SHP77 (cell line): ENCODE data around the gene WDR7.

Experiments used
- DNase-seq, 2 experiments: peaks; one replicate each; lab custom pipeline; 2025; lab: John Stamatoyannopoulos, UW

Gene WDR7

DNA sequence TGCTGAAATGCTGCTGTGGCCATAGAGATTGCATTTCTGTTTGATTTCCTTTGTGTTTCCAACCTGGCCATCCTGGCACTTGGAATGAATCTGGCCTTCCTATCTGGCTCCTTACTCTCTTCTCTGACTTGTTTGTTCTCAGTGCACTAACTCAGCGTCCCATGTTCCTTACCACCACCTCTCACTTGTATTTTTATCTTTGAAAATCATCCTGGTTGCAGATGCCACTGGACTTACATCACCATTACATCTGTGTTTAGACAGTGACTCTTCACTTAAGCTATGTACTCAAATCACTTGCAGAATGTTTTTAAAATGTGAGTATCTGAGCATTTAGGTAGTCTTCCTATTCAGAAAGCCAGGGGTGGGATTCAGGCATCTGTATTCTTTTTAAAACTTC lies 239.5 kb downstream of the WDR7 start:
- no peak for DNase-seq

DNA sequence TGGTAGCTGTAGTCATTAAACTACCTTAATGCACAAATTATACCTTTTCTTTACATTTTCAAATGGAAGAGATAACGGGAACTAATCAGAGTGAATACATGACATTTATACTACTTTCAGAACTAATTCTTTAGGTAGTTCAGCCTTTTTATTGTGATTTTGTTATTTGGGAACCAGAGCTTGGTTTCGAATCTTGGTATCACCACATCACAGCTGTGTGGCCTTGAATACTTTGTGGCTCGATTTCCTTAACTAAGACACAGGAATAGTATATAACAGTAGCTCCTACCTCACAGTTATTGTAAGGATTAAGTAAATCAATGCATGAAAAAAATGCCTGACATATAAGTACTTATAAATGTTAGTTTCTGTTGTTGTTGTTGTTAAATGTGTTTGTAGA lies 240.0 kb downstream of the WDR7 start:
- no peak for DNase-seq

DNA sequence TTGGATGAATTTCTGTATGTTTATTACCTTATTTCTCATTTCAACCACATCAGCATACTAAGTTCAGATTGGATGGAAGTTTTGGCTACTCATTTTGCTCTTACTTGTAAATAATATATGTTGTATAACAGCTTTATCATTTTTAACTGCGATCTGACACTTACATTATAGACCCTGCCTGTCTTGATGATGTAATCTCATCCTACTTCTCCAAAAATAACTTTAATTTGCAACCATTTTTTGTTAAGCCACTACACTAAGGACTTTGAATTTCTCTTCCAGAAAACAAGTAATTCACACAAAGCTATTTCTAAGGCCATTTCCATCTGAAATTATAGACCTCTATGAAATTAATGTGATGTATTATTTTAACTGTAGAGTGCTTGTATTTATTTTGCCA lies 240.7 kb downstream of the WDR7 start:
- DNase-seq = no peak

DNA sequence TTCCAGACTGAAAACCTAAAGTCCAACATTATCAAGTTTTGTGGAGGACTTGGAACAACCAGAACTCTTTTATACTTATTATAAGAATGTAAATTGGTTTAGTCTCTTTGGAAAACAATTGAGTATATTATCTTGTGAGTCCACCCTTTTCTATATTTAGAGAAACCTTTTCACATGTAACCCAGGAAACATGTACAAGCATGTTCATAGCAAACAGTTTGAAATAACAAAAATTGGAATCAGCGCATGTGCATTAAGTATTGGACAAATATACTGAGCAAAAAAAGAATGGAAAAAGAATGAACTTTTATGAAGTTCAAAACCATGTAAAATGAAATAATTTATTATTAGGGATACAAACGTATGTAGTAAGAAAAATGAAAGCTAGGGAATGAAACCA lies 246.0 kb downstream of the WDR7 start:
- no peak for DNase-seq

DNA sequence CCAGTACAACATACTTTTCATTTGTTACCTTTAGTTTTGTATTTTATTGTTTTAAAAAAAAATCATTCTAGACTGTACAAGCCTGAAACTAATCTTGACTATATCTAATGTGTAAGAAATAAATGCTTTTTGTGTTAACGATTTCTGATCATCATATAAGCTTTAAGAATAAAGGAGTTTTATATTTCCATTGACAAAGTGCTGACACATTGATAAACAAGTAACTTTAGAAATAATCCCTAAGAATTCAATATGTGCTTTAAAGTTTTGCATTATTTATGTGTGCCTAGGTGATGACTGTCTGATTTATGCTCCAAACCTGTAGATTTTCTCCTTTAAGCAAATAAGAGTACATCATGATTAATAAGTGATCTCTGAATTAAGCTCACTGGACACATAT lies 248.5 kb downstream of the WDR7 start:
- DNase-seq = no peak

DNA sequence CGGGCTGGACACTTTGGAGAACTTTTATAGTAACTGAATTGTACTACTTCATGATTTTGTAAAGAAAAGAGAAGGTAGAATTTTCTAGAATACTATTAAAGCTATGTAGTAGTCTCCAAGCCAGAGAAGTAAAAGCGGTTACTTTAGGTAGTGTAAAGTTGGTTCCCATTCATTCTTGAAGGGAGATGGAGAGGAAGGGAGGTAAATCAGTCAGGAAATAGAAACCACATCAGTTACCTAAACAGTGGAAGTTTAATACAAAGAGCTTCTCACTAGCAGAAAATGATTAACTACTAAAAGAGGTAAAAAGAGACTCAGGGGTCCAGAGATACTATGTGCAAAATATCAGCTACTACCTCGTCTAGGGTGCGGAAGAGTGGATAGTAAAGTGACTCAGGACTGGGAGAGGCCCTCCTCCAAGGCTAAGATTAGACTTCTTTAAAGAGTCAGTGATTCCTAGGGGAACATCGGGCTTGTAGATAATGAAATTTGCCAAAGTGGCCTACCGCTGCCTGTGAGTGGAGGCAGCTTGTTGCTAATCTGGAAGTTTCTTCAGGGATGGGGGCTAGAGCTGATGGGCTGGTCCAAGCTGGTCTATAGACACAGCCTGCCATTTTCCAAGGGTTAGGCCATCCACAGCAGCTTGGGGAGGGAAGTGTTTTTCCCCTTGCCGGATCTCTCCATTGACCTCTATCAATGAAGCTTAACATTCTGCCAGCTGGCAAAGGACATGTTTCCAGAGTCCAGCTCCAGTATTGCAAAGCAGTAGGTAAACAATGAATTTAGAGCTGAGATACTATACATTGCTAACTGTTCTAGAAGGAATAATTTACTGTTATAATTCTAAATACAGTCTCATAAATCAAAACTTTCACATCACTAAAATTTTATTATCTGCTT lies 249.3 kb downstream of the WDR7 start:
- no peak for DNase-seq

DNA sequence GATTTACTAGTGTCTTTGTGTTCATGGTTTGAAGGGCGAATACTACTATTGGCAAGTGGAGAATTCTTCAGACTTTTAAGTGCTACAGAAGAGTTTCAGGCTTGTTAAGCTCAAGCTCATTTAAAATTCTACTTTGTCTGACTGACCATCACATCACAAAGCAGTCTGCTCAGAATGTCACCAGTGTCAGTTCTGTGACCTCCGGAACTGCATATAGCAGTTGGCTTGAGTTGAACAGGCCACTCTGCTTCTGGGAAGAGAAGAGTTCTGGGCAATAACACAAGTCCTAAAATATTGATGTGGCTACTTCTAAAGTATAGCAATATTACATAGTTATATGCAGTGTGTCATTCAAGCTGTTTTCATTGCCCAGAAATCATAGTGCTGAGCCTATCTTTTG lies 250.8 kb downstream of the WDR7 start:
- DNase-seq = no peak

DNA sequence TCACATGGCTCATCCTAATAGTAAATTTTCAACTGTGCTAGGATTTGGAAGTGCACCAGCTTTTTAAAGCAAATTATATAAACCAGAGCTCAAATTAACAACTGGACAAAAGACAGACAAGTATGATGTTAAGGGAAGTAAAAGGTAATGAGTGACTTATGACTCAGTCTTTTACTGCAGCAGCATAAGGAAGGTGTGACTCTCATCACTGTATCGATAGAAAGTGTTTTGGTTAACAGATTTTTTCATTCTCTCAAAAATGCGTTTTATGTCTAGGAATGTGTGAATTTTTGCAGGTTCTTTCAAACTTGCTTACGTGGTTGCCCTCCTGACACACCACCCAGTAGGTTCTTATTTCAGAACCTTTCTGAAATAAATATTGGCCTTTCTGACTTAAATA lies 251.5 kb downstream of the WDR7 start:
- DNase-seq = no peak

DNA sequence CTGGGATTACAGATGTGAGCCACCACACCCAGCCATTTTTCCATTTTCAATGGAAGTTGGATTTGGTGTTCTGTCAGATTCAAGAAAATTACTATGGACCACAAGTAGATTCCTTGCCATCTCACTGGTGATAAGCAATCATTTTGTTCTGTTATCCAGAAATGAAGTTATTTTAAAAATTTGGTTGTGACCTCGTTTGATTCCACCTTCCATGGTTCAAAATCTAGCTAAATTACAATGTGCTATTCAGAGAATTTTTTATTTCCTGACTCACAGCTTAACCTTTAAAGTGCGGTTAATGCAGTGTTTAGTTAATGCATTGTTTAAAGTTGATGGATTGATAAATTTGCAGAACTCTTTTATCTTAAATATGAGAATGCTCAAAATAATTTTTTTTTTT lies 252.5 kb downstream of the WDR7 start:
- no peak for DNase-seq

DNA sequence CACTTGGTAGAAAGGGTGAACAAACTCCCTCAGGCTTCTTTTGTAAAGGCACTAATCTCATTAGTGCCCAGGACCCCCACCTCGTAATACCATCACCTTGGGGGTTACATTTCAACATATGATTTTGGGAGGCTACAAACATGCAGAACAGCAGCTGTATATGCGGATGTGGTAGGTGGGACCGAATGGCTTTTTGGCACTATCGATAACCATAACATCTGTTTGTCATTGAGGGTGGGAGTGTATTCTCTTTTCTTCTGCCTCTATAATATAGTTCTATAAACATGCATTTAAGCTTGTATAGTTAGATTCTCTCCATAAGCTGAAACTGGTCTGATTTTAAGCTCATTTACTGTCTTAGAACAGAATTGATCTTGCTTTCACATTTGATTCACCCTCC lies 256.6 kb downstream of the WDR7 start:
- no peak for DNase-seq

DNA sequence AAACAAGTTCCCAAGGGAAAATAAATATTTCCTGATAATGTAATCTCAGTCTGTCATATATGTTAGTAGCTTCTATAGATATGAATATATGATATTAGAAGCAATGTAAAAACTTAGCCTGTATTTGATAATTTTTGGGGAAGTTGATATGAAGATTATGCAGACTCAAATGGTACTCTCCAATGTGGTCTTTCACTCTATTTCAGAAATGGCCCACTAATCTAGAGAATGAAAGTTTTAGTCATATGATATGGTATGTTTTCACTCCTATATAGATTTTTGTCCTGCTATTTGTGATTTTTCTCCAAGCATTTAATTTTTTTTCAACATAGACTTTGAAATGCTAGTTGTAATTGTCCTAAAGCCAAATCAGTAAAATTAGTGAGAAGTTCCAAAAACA lies 259.1 kb downstream of the WDR7 start:
- DNase-seq = no peak

DNA sequence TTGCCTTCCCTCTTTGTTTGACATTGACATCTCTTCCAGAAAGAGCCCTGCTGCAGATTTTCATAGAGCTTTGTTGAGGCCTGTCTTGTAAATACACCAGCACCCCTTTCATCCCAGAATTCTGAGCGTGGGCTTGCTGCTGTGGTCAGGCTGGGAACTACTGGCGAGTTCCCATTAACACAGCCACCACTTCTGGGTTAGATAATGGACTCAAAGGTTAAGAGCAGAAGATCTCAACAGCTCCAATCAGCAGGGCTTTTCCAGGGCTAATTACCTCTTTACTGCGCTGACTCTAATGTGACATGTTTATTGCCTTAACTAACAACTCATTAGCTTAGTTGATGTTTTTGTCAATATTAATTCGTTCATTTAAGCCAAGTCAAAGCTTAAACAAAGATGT lies 259.8 kb downstream of the WDR7 start:
- DNase-seq = no peak

DNA sequence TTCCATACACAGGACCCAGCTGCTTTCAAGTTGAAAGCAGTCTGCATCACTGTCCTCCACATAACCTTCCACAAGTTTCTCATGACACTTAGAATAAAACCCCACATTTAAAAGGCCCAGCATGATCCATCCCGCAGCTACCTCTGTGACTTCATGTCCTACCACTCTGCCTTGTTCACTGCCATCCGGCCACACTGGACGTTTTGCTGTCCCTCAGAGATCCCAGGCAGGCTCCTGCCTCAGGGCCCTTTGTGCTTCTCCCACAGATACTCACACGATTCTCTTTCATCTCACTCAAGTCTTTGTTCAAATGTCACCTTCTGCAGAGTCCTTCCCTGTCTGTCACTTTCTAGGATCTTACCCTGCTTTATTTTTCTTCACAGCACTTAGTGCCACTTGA lies 262.8 kb downstream of the WDR7 start:
- DNase-seq = no peak

DNA sequence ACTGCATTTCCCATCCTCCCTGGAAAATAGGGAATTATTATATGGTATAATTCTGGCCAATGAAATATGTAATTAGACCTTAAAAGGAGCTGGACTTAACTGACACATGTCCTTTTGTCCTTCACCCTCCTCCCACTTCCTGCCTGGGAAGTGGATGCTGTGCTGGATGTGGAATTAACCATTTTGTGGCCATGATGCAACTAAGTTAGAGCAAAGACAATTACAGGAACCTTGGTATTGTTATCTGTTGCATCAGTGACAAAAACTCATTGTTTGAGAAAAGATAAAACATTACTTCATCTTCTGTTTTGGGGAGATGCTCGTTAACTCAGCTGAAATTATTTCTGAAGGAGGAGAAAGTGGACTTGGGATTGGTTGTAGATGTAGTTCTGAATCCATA lies 268.0 kb downstream of the WDR7 start:
- DNase-seq = peak in 1 of 2 experiments; percentile 7

DNA sequence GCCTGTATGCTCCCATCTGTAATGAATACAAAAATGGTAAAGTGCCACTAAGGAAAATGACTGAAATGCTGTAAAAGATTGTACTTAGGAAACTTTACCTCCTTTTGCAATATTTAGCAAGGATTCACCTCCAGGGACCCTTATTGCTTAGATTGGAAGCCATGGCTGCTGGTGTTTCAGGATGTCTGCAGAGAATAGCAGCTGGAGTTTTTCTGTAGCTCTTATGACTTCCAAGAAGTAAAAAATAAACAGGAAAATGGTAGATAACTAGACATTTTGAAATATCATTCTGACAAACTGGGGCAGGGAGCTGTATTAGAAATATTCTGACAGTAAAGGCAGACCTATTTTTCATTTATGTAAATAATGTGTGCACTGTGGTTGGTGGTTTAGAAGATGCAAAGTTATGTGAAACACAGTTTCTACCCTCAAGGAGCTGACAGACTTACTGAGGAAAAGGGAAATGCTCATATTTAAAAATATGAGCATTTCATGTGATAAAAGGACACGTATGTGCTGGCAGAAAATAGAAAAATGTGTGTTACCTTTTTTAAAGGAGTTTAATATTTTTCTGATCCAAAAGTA lies 270.8 kb downstream of the WDR7 start:
- DNase-seq = no peak

DNA sequence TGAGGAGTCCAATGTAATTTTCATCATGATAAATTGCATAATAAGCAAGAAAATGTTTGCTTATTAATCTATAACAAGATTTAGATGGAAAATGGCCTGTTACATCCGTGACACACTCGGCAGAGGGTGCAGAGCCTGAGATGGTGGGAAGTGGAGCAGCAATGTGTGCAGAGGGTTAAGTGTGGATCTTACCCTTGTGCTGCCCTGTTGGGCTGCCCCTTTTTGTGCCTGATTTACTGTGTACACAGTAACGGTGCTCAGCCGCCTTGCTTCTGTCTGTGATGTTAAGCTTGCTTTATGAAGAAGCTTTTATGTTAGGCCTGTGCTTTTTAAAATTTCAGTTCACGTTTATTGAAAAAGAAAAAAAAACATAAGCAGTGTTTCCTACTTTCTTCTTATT lies 275.6 kb downstream of the WDR7 start:
- no peak for DNase-seq

DNA sequence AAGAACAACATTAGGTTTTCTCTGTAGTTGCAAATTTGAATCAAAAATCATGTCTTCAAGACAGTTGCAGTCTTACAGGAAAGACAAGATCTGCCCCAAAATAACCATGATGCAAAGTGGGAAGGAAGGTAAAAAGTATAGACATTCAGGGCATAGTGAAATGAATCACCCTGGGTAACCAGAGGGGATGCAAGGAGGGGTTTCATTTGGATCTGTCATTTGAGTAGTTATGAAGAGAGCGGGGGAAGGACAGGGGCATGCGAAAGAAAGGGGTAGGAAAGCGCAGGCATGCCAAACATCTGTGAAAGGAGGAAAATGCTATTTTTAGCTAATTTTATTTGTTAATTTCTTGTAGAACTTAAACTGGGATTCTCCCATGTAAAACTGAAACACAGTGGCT lies 276.6 kb downstream of the WDR7 start:
- DNase-seq = no peak

DNA sequence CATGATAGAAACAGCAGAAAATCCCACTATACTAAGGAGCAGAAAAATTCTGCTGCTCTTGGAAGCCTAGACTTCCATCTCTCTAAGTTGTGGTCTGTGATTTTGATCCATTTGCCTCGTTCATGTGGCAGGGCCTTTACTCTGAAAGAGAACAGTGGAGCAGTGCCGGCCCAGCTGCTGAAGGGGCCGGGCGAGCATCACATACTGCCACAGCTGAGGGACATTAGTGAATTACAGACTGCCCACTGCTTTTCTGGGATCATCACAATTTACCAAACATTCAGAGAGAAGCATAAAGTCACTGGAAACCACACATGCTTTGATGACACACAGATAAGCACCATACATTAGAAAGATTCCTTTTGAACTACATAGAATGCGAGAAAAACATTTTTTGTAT lies 278.7 kb downstream of the WDR7 start:
- no peak for DNase-seq

DNA sequence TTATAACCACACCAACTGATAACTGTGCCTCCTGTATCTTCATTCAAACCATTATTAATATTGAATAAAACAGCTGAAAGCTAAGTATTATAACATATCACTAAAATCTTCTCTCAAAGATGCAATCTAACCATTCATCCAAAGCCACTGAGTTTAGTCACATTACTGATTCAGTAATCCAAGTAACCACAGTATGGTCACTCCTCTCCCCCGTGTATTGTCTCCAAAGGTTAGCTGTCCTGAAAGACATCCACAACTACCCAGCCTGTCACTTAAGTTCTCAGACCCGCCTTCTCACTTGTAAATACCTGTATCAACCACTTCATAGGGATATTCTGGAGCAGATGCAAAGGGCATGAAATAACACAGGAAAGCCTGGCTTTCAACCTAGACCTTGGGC lies 282.3 kb downstream of the WDR7 start:
- DNase-seq = no peak

DNA sequence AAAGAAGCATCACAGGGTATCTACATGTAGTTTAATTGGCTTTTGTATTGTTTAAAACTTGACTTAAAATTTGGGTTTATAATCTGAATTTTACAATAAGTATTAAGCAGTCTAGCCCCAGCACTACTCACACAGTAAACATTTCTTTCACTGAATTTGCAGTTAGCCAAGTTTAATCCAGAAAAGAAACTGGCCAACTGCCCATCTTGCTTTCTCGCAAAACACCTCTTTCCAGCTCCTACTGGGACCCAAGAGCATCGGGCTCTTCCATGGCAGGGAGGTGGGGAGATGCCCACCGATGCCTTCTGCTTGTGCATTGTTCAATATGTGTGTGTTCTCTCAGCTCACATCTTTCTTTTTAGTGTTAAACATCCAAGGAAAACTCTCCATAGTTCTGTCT lies 283.0 kb downstream of the WDR7 start:
- no peak for DNase-seq

DNA sequence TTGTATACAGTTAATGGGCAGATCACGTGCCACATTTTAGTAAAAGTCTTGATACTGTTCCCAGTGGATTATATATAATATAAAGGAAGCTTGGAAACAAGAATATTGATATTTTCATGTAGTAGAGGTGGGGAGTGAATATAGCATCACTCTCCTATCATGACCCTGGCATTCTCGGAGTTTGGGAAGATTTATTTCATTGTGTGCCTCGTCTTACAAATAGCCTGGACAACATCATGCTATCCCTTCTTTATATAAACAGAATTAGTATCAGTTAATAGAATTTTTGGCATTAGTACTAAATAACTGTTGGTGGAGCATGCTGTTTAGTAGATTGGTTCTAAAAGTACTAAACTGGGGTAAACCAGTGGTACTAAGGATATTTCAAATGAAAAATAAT lies 283.7 kb downstream of the WDR7 start:
- DNase-seq = no peak

DNA sequence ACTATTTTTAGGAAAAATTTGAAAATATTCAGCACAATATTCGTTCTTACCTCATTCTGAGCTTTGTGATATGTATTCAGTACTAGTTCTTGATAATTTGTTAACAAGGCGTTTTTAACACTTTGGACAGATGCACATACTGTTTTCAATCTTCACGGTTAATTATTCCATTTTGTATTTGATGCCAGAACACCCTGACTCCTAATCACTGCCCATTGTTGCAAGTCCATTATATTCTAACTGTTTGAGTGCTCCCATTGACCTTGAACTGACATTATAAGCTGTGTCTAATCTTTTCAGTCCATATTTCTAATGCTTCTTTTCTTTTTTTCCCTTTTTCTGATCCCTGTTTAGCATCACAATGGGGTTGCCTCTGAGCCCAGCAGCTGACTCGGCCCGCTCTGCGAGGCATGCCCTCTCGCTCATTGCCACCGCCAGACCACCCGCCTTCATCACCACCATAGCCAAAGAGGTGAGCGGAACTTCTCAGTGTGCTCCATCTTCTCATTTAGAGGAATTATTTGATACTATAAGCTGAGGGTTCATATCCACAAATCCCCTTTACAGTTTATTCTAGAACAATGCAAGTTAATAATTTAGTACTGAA lies 284.4 kb downstream of the WDR7 start:
- DNase-seq = no peak

DNA sequence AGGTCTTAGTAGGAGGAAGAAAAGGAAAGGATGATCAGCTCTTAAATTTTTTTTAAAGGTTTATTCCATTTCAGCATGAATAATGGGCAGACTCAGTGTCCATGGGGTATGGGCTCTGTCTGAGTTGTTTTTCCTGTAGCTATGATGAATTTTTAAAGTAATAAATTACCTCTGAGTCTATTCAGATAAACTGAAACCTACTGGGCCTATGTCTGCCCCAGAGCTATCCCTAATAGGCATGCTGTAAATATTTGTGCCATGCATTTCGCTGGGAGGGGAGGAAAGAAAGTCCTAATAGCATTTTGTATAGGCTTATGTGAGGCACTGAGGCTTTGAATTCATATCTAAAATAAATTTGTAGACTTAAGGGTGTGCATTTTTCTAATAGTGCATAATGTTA lies 285.3 kb downstream of the WDR7 start:
- DNase-seq = no peak
